Adipocyte (in vitro differentiated cells): ENCODE measurements around the gene ANKUB1.
A peak's percentile ranks its signal among the peaks of the same experiment; 100 is the strongest.

Source experiments
- DNase-seq: peaks from one replicate; pipeline ENCODE4 v3.0.0-alpha.2; 2015; ENCODE audit warnings: low read depth
- H3K27me3 ChIP-seq: replicated peaks from 2 replicates; pipeline ENCODE4 v1.7.0; 2013; ENCODE audit warnings: mild to moderate bottlenecking, low read length, moderate library complexity; ENCODE audit not compliant: control insufficient read depth, insufficient read depth
- H3K36me3 ChIP-seq: 2 replicates; pipeline ENCODE4 v1.7.0; 2013; ENCODE audit warnings: low read length, mild to moderate bottlenecking, moderate library complexity; ENCODE audit not compliant: control insufficient read depth, insufficient read depth, severe bottlenecking
- H3K4me1 ChIP-seq: 2 replicates; pipeline ENCODE4 v1.7.0; 2013; ENCODE audit warnings: mild to moderate bottlenecking, low read length, moderate library complexity; ENCODE audit not compliant: control insufficient read depth, insufficient read depth
- H3K4me3 ChIP-seq: 2 replicates; pipeline ENCODE4 v1.7.0; 2013; ENCODE audit warnings: mild to moderate bottlenecking, low read length, moderate library complexity
- H3K9ac ChIP-seq: 2 replicates; pipeline ENCODE4 v1.7.0; 2013; ENCODE audit warnings: mild to moderate bottlenecking, low read length, moderate library complexity
- H3K9me3 ChIP-seq: 2 replicates; pipeline ENCODE4 v1.7.0; 2013; ENCODE audit warnings: mild to moderate bottlenecking, low read length, moderate library complexity; ENCODE audit not compliant: control insufficient read depth

Gene ANKUB1

DNA sequence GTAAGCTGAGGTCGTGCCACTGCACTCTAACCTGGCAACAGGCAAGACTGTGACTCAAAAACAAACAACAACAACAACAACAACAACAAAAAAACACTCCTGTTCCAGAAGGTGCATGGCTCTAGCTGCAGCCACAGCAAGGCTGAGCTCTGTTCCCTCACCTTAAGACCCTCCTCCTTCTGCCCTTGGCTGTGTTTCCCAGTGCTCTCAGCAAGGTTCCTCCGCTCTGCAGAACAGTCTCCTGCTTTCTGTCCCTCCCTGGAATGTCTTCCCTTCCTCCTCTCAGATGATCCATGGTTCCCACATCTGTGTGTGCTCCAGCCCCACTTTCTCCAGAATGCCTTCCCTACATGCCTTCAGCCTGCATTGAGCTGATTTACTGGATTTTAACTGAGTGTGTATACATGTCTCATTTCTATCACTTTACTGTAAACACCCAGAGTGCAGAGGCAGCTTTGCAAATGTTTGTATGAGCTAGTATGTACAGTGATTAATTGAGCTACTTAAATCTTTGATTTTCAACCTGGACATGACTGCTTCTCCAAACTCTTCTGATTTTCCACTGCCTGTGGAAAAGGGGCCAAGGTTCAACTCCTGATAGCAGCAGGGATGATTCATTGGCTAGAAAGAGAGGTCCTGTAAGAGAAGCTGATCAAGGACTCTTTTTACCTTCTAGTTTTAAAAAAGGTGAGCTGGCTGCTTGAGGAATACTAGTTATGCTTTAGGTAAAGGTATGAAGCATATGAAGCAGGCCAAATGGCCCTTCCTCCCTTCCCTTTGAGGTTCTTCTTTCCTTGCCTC, 14.7 kb downstream of the ANKUB1 start:
- DNase-seq = no peak

DNA sequence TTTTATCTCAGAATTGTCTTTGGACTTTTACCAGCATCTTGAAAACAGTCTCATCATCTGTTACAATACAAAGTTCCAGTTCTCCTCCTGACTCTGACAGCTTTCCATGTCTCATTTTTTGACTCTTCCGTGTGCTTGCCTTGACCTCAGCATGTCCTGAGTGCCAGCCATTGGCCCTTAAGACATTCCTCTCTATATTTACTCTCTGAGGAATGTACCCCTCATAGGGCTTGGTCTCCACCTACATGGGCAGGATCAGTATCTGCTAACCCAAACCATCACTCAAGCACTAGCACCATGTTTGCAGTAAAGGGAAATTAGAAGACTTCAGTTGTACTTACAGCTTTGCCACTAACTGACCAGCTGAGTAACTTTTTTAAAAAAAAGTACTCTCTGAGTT, 16.2 kb downstream of the ANKUB1 start:
- no peaks in the 10 kb centered on the region for H3K9me3 ChIP-seq
- no peak overlapping the region for H3K4me3 ChIP-seq
- H3K9ac ChIP-seq = no peak overlapping the region
- H3K4me1 ChIP-seq = no peaks in the 10 kb centered on the region
- H3K27me3 ChIP-seq = no peaks in the 10 kb centered on the region
- H3K36me3 ChIP-seq = no peaks in the 10 kb centered on the region
- DNase-seq = no peak

More for the DNA sequence above, 14.7 kb downstream of the ANKUB1 start:
- Histone ChIP-seq H3K4me1 (no peaks in the 10 kb centered on the region), H3K9me3 (no peaks in the 10 kb centered on the region), H3K4me3 (no peak overlapping the region), H3K36me3 (no peaks in the 10 kb centered on the region), H3K27me3 (no peaks in the 10 kb centered on the region), H3K9ac (no peak overlapping the region)

DNA sequence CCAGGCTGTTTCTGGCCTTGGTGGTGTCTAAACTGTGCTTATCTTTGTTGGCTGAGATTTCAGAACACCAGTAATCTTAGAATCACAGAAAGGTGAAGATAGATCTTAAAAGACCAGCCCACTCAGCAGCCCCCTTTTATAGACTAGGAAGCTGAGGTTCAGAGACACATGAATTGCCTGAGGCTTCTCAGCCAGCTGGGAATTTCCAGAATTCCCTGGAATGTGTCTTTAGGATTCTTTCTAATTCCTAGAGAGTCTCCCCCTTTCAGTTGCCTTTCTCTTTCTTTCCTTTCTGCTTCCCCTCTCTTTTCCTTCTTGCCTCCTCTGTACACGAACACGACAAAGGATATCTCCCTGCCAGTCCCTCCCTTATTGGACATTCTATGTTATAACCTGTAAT, 19.5 kb downstream of the ANKUB1 start:
- H3K36me3 ChIP-seq = no peaks in the 10 kb centered on the region
- H3K4me3 ChIP-seq = no peak overlapping the region
- no peaks in the 10 kb centered on the region for H3K27me3 ChIP-seq
- no peaks in the 10 kb centered on the region for H3K4me1 ChIP-seq
- H3K9me3 ChIP-seq = no peaks in the 10 kb centered on the region
- H3K9ac ChIP-seq = no peak overlapping the region
- DNase-seq = no peak

DNA sequence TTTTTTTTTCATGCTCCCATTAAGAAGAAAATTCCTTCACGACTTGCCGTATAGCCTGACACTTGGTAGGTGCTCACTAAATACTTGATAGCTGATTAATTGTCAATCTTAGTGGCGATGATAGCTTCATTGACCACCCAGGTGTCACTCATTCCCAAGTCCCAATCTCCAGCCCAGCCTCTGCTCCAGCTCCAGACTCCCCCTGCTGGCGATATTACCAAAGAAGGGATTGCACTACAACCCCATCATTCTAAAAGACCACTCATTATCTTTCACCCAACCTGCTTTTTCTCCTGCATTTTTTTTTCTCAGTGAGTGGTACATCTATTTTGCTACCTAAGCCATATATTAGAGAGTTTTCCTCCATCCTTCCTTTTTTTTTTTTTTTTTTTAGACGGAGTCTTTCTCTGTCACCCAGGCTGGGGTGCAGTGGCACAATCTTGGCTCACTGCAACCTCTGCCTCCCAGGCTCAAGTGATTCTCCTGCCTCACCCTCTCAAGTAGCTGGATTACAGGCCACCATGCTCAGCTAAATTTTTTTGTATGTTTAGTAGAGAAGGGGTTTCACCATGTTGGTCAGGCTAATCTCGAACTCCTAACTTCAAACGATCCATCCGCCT, 20.6 kb downstream of the ANKUB1 start:
- DNase-seq = peak; percentile 81
- H3K9me3 ChIP-seq = no peaks in the 10 kb centered on the region
- H3K27me3 ChIP-seq = no peaks in the 10 kb centered on the region
- no peak overlapping the region for H3K4me3 ChIP-seq
- no peak overlapping the region for H3K9ac ChIP-seq
- no peaks in the 10 kb centered on the region for H3K4me1 ChIP-seq
- H3K36me3 ChIP-seq = no peaks in the 10 kb centered on the region

DNA sequence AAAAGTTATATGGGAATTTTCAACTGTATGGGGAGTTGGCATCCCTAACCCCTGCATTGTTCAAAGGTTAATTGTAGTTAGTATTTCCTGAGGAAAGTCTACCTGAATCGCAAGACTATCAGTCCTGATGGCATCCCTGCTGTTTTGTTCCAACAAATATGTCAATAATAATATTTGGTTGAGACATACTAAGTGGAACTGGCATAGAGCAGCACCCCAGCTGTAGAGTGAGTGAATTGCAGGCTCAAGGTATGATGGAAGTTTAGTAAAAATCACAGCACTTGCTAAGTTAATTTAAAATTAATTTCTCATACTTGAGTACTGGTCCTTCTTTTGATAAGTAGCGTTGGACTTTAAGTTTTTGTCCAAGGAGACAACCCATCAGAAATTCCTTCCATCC, 22.1 kb downstream of the ANKUB1 start:
- H3K9ac ChIP-seq = no peak overlapping the region
- H3K27me3 ChIP-seq = no peaks in the 10 kb centered on the region
- DNase-seq = no peak
- H3K4me1 ChIP-seq = no peaks in the 10 kb centered on the region
- H3K9me3 ChIP-seq = no peaks in the 10 kb centered on the region
- no peak overlapping the region for H3K4me3 ChIP-seq
- no peaks in the 10 kb centered on the region for H3K36me3 ChIP-seq

DNA sequence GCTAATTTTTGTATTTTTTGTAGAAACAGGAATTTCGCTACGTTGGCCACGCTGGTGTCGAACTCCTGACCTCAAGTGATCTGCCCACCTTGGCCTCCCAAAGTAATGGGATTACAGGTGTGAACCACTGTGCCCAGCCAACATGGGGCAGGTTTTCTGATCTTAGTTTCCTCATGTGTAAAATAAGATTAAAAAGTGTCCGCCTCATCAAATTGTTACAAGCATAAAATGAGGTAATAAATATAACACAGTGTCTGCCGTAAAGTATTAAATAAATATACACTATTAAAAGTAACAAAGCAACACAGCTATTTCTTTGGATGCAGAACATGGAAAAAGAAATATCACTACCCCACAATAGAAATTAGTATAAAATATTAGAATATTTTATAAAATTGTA, 23.6 kb downstream of the ANKUB1 start:
- peaks cover 5% of the 10 kb centered on the region for H3K27me3 ChIP-seq
- no peak overlapping the region for H3K9ac ChIP-seq
- DNase-seq = no peak
- no peaks in the 10 kb centered on the region for H3K9me3 ChIP-seq
- H3K4me3 ChIP-seq = no peak overlapping the region
- H3K4me1 ChIP-seq = no peaks in the 10 kb centered on the region
- no peaks in the 10 kb centered on the region for H3K36me3 ChIP-seq

DNA sequence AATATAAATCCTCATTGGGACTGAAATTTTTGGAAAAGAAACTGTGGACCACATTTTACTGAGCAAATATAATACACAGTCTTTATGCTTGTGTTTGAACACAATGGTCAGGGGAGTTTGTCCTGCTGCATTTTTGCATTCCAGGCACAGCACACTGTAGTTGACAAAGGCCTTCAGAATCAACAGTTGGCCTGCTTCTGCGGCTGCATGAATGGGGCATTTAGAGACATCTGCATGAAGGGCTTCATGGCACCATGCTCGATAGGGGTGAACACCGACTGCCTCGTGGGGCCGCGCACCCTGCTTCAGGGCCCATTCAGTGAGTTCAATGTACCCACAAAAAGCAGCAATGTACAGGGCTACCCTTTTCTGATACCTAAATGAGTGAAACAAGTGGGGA, 24.6 kb downstream of the ANKUB1 start:
- Histone ChIP-seq H3K4me3 (no peak overlapping the region), H3K9ac (no peak overlapping the region), H3K9me3 (no peaks in the 10 kb centered on the region), H3K4me1 (no peaks in the 10 kb centered on the region), H3K27me3 (peaks cover 8% of the 10 kb centered on the region), H3K36me3 (no peaks in the 10 kb centered on the region)
- DNase-seq = no peak

DNA sequence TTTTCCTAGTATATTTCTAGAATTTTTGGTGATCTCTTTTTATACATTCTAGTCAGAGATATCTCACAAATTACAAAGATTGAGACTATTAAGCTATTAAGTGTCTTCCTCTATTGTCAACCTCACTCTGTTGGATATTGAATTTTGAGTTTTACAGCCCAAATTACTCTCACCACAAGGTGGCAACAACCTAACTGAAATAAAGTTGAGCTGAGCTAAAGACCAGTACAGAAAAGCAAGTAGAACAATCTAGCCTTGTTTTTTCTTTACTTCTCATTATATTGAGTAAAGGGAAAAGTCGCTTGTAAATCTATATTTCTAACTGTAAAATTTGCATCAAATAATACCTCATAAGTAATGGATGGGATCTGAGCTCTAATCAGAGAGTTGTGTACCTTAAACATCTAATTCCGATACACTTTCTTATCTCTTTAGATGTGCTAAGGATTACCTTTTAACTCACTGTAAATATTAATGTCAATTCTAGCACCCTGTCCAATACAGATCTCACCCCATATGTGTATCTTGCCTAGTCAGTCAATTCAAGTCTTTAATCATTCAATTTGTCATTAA, 26.5 kb downstream of the ANKUB1 start:
- Histone ChIP-seq H3K36me3 (no peaks in the 10 kb centered on the region), H3K9ac (no peak overlapping the region), H3K4me3 (no peak overlapping the region), H3K9me3 (no peaks in the 10 kb centered on the region), H3K4me1 (no peaks in the 10 kb centered on the region), H3K27me3 (peaks cover 8% of the 10 kb centered on the region)
- peak; percentile 79 for DNase-seq

DNA sequence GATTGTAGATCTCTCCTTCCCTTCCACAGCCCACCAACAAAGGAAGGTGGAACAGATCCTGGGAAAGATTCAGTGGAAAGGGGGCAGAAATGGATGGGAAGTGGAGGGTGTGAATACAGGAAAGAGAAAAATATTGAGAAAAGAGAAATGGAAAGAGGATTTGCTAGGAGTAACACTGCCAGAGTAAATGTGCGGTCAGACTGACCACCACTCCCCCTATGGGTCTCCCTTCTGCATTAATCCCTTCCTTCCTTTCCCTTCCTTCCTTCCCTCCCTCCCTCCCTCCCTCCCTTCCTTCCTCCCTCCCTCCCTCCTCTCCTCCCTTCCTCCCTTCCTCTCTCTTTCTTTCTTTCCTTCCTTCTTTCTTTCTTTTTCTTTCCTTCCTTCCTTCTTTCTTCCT, 28.1 kb downstream of the ANKUB1 start:
- no peak for DNase-seq
- Histone ChIP-seq H3K9ac (no peak overlapping the region), H3K9me3 (no peaks in the 10 kb centered on the region), H3K27me3 (peaks cover 8% of the 10 kb centered on the region), H3K4me1 (no peaks in the 10 kb centered on the region), H3K36me3 (no peaks in the 10 kb centered on the region), H3K4me3 (no peak overlapping the region)

DNA sequence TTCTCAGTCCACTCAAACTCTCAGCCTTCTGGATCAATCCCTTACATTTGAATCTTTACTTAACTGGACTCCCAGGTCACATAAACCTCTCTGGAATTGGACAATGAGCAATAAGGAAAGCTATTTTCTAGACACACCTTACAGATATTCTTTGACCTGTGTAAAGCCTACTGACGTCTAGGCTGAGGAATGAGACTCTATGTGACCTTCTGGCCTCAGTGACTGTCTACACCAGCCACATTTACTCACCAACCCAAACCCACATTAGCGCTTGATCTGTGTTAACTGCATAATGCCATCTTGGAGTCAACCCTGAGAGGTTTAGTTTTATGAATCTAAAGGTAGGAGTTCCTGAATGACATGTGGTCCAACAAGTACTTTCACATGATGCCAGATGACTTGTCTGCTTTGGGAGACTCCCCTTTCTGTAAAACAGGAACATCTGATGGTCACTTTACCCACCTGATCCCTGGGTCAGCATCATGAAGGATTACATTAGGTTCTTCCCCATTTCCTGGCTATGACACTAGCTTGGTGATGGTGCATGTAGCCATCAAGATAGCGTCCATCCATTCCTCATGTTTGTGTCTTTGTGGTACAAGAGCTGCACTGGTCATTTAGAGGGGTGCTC, 28.7 kb downstream of the ANKUB1 start:
- Histone ChIP-seq H3K9me3 (no peaks in the 10 kb centered on the region), H3K4me3 (no peak overlapping the region), H3K4me1 (no peaks in the 10 kb centered on the region), H3K36me3 (no peaks in the 10 kb centered on the region), H3K27me3 (peaks cover 8% of the 10 kb centered on the region), H3K9ac (no peak overlapping the region)
- no peak for DNase-seq

DNA sequence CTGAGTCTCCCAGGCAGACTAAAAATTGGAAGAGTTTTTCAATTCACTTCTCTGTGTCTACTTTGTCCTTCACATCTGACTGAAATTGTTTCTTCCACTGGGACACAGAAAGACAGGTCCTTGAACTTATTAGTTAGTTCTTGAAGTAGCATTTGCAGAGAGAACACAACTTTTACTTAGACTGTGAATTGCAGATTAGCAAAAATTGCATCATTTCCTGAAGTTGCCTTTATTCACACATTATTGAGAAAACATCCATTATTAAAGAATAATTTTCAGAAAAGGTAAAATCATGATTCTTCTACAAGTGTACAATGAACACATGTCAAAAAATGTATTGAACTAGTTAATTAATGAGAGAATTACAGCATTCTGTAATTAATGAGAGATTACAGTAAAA, 38.6 kb downstream of the ANKUB1 start:
- H3K9me3 ChIP-seq = no peaks in the 10 kb centered on the region
- no peak overlapping the region for H3K4me3 ChIP-seq
- peaks cover 14% of the 10 kb centered on the region for H3K36me3 ChIP-seq
- no peaks in the 10 kb centered on the region for H3K27me3 ChIP-seq
- DNase-seq = no peak
- peaks cover 8% of the 10 kb centered on the region for H3K4me1 ChIP-seq
- no peak overlapping the region for H3K9ac ChIP-seq
